Panc1 (cell line): Measurements from ENCODE around the gene LRP1B. TPM values are rescaled to one million over a fixed set of nuclear protein-coding genes. Genes with fewer than 3 reads are reported as not detected.

Experiments
- ATAC-seq: fragments of 200-7000 bp; cut with Tn5 transposase; 2 replicates; pipeline ENCODE4 v1.9.1; 2020; ENCODE audit warnings: mild to moderate bottlenecking, moderate library complexity
- BruUV-seq: library from RNA; stranded (reverse); fragments of 400-500 nt; replicated peaks from 2 replicates; lab custom pipeline; 2021; lab: Mats Ljungman, UMichigan
- CTCF ChIA-PET: fragments of 300-600 bp; sonication (Branson Sonifier 250); formaldehyde crosslinking; loops from one replicate; lab custom pipeline; 2022; ENCODE audit warnings: antibody characterized with exemption; lab: Charles Lee
- POLR2A ChIA-PET: fragments of 300-600 bp; sonication (Branson Sonifier 250); formaldehyde crosslinking; loops from one replicate; lab custom pipeline; 2022; ENCODE audit warnings: antibody characterized with exemption; lab: Charles Lee
- DNase-seq: peaks from one replicate; pipeline ENCODE4 v3.0.0-alpha.2; 2010; ENCODE audit warnings: low read depth, low spot score
- H3K27ac ChIP-seq: 2 replicates; pipeline ENCODE4 v1.5.1; 2011; ENCODE audit warnings: mild to moderate bottlenecking, low read length, inconsistent platforms
- H3K27me3 ChIP-seq: fragments of 200-500 bp; sonication (Bioruptor generic); 2 replicates; pipeline ENCODE4 v1.6.0; 2014; ENCODE audit warnings: low read length, inconsistent platforms; ENCODE audit not compliant: control insufficient read depth, insufficient read depth
- H3K36me3 ChIP-seq: fragments of 200-500 bp; sonication (Bioruptor generic); 2 replicates; pipeline ENCODE4 v1.5.1; 2014; ENCODE audit warnings: inconsistent platforms, mild to moderate bottlenecking, low read length, moderate library complexity; ENCODE audit not compliant: control insufficient read depth, insufficient read depth
- H3K4me1 ChIP-seq: 2 replicates; pipeline ENCODE4 v1.5.1; 2011; ENCODE audit warnings: inconsistent platforms, mild to moderate bottlenecking, low read length, moderate library complexity; ENCODE audit not compliant: control insufficient read depth, insufficient read depth
- H3K4me3 ChIP-seq, 2 experiments: 2 replicates each; pipeline ENCODE4 v1.5.1; 2011 to 2012; ENCODE audit warnings: low read depth in 2 of 2, low read length in 2 of 2, mild to moderate bottlenecking in 2 of 2, inconsistent platforms in 1 of 2, moderate library complexity in 1 of 2
- H3K9me3 ChIP-seq: fragments of 200-500 bp; sonication (Bioruptor generic); 2 replicates; pipeline ENCODE4 v1.5.1; 2014; ENCODE audit warnings: low read depth, mild to moderate bottlenecking, inconsistent platforms, low read length, moderate library complexity; ENCODE audit not compliant: control insufficient read depth, insufficient read depth
- CTCF ChIP-seq: fragments of 450-650 bp; IDR thresholded peaks from 2 replicates; pipeline ENCODE4 v1.5.1; 2017; ENCODE audit warnings: mild to moderate bottlenecking
- POLR2AphosphoS5 ChIP-seq: IDR thresholded peaks from 2 replicates; pipeline ENCODE4 v1.6.1; 2012; ENCODE audit warnings: mild to moderate bottlenecking, low read depth, low read length, moderate library complexity
- REST ChIP-seq, 2 experiments: IDR thresholded peaks; 2 replicates each; pipeline ENCODE4 v1.6.1; 2011 to 2012; ENCODE audit warnings: low read depth in 2 of 2, control low read depth in 1 of 2, low read length in 1 of 2, mild to moderate bottlenecking in 1 of 2, moderate library complexity in 1 of 2; ENCODE audit not compliant: insufficient read depth in 1 of 2
- SIN3A ChIP-seq: IDR thresholded peaks from 2 replicates; pipeline ENCODE4 v1.6.1; 2012; ENCODE audit warnings: low read depth, mild to moderate bottlenecking, low read length, moderate library complexity, borderline replicate concordance; ENCODE audit not compliant: insufficient read depth
- TCF7L2 ChIP-seq: IDR thresholded peaks from 2 replicates; pipeline ENCODE4 v1.6.1; 2011; ENCODE audit warnings: mild to moderate bottlenecking, low read depth, low read length, inconsistent platforms
- in situ Hi-C: cut with HindIII; loops from 2 replicates; pipeline ENCODE4 v1.10.0; 2016; ENCODE audit warnings: low sequenced_read_pairs, low pct_unique_long_range_greater_than_20kb
- intact Hi-C: fragments of 100-400 bp; cut with micrococcal nuclease; formaldehyde crosslinking; loops from one replicate; pipeline ENCODE4 v1.10.0; 2022; ENCODE audit not compliant: unreplicated experiment
- total RNA-seq: library from RNA; stranded (reverse); gene quantifications from one replicate; pipeline ENCODE4 v1.2.1, GENCODE V29; 2021; ENCODE audit not compliant: unreplicated experiment

LRP1B gene
- total RNA-seq, 1 experiment from 2014 or later, result 0.54 TPM

- BruUV-seq, result no TSS peak
- TF ChIP-seq CTCF (no peak), REST (IDR thresholded peaks at IDR 0.05; ENCODE audit: insufficient read depth in 1 of 2, low read depth in 2 of 2, low read length in 1 of 2) (no peak), POLR2AphosphoS5 (no peak), SIN3A (no peak), TCF7L2 (no peak)
- ATAC-seq (no peak), DNase-seq (no peak)
- Histone ChIP-seq H3K27ac (no peak overlapping the region), H3K36me3 (no peaks in the 10 kb centered on the region), H3K4me3 (no peak overlapping the region), H3K9me3 (no peaks in the 10 kb centered on the region), H3K27me3 (no peaks in the 10 kb centered on the region), H3K4me1 (no peaks in the 10 kb centered on the region)
- ChIA-PET POLR2A (no interaction called here), CTCF (no interaction called here)
- intact Hi-C loops (no loop called here), in situ Hi-C loops (no loop called here)
These were observed 829.3 kb downstream of the LRP1B start for GRCh38 chr2:141301551-141301950.

- no TSS peak for BruUV-seq
These were observed 850.8 kb downstream of the LRP1B start for GRCh38 chr2:141280037-141280436.

More at GRCh38 chr2:141280037-141280436, 850.8 kb downstream of the LRP1B start:
- no peaks in the 10 kb centered on the region for H3K27me3 ChIP-seq
- no peak overlapping the region for H3K27ac ChIP-seq
- no peaks in the 10 kb centered on the region for H3K36me3 ChIP-seq
- TF ChIP-seq SIN3A (no peak), REST (IDR thresholded peaks at IDR 0.05; ENCODE audit: insufficient read depth in 1 of 2, low read depth in 2 of 2, low read length in 1 of 2) (no peak), TCF7L2 (no peak), POLR2AphosphoS5 (no peak), CTCF (no peak)
- no peaks in the 10 kb centered on the region for H3K4me1 ChIP-seq
- DNase-seq, result no peak
- intact Hi-C loops, result no loop called here
- H3K4me3 ChIP-seq, result no peak overlapping the region
- no peak for ATAC-seq
- no peaks in the 10 kb centered on the region for H3K9me3 ChIP-seq
- ChIA-PET CTCF (no interaction called here), POLR2A (no interaction called here)
- in situ Hi-C loops, result no loop called here
